H9 (cell line): ENCODE results near the gene CDH6. TPM values are rescaled to one million over a fixed set of nuclear protein-coding genes. Genes with fewer than 3 reads are reported as not detected.

ENCODE experiments used
- DNase-seq: peaks from one replicate; pipeline ENCODE4 v3.0.0-alpha.2; 2017
- H2AFZ ChIP-seq: one replicate; pipeline ENCODE4 v1.6.1; 2013; ENCODE audit warnings: mild to moderate bottlenecking, low read length, control low read depth, moderate library complexity
- H2AK5ac ChIP-seq: 2 replicates; pipeline ENCODE4 v1.6.1; 2013; ENCODE audit warnings: low read length, control low read depth, mixed read lengths; ENCODE audit not compliant: insufficient read length
- H2BK120ac ChIP-seq: one replicate; pipeline ENCODE4 v1.6.1; 2013; ENCODE audit warnings: low read depth, mild to moderate bottlenecking, low read length, control low read depth, inconsistent platforms; ENCODE audit not compliant: poor library complexity, severe bottlenecking
- H2BK12ac ChIP-seq: 2 replicates; pipeline ENCODE4 v1.6.1; 2013; ENCODE audit warnings: low read length, control low read depth, mixed read lengths, low read depth; ENCODE audit not compliant: insufficient read length
- H2BK15ac ChIP-seq: 2 replicates; pipeline ENCODE4 v1.6.1; 2013; ENCODE audit warnings: low read depth, low read length, control low read depth
- H2BK20ac ChIP-seq: one replicate; pipeline ENCODE4 v1.6.1; 2013; ENCODE audit warnings: low read depth, mild to moderate bottlenecking, low read length, control low read depth, inconsistent platforms; ENCODE audit not compliant: poor library complexity, severe bottlenecking
- H2BK5ac ChIP-seq: 2 replicates; pipeline ENCODE4 v1.6.1; 2013; ENCODE audit warnings: low read length, control low read depth, mixed read lengths; ENCODE audit not compliant: insufficient read length
- H3K14ac ChIP-seq: 2 replicates; pipeline ENCODE4 v1.6.1; 2013; ENCODE audit warnings: low read length, control low read depth; ENCODE audit not compliant: insufficient read depth
- H3K18ac ChIP-seq: 2 replicates; pipeline ENCODE4 v1.6.1; 2013; ENCODE audit warnings: low read depth, mild to moderate bottlenecking, mixed read lengths, low read length, control low read depth; ENCODE audit not compliant: insufficient read length
- H3K23ac ChIP-seq: 2 replicates; pipeline ENCODE4 v1.6.1; 2013; ENCODE audit warnings: low read length, control low read depth, mixed read lengths, low read depth; ENCODE audit not compliant: insufficient read length
- H3K23me2 ChIP-seq: 2 replicates; pipeline ENCODE4 v1.6.1; 2013; ENCODE audit warnings: low read depth, mild to moderate bottlenecking, mixed read lengths, low read length, control low read depth; ENCODE audit not compliant: insufficient read length, poor library complexity, severe bottlenecking
- H3K27ac ChIP-seq: 2 replicates; pipeline ENCODE4 v1.5.1; 2013; ENCODE audit warnings: low read length, control low read depth, mixed read lengths, low read depth; ENCODE audit not compliant: insufficient read length
- H3K27me3 ChIP-seq: 2 replicates; pipeline ENCODE4 v1.6.1; 2013; ENCODE audit warnings: low read length, control low read depth, inconsistent platforms; ENCODE audit not compliant: insufficient read depth
- H3K4ac ChIP-seq: 2 replicates; pipeline ENCODE4 v1.6.1; 2013; ENCODE audit warnings: low read depth, mild to moderate bottlenecking, control low read depth, inconsistent platforms, low read length, moderate library complexity
- H3K4me1 ChIP-seq: 2 replicates; pipeline ENCODE4 v1.6.1; 2013; ENCODE audit warnings: low read length, control low read depth, inconsistent platforms; ENCODE audit not compliant: insufficient read depth
- H3K4me2 ChIP-seq: 2 replicates; pipeline ENCODE4 v1.6.1; 2013; ENCODE audit warnings: low read length, control low read depth, mixed read lengths; ENCODE audit not compliant: insufficient read length, insufficient read depth
- H3K56ac ChIP-seq: 2 replicates; pipeline ENCODE4 v1.6.1; 2013; ENCODE audit warnings: low read depth, mild to moderate bottlenecking, mixed read lengths, low read length, control low read depth; ENCODE audit not compliant: insufficient read length
- H3K79me1 ChIP-seq: 2 replicates; pipeline ENCODE4 v1.6.1; 2013; ENCODE audit warnings: low read depth, mild to moderate bottlenecking, moderate library complexity, low read length, control low read depth, inconsistent platforms; ENCODE audit not compliant: insufficient read depth, poor library complexity, severe bottlenecking
- H3K79me2 ChIP-seq: 2 replicates; pipeline ENCODE4 v1.6.1; 2013; ENCODE audit warnings: low read length, control low read depth, inconsistent platforms; ENCODE audit not compliant: insufficient read depth
- H3K9ac ChIP-seq: 2 replicates; pipeline ENCODE4 v1.6.1; 2013; ENCODE audit warnings: low read length, control low read depth, mixed read lengths; ENCODE audit not compliant: insufficient read length; ENCODE audit errors: extremely low read depth
- H3K9me3 ChIP-seq: one replicate; pipeline ENCODE4 v1.6.1; 2013; ENCODE audit warnings: low read depth, low read length, inconsistent platforms; ENCODE audit not compliant: control insufficient read depth
- H3T11ph ChIP-seq: one replicate; pipeline ENCODE4 v1.6.1; 2013; ENCODE audit warnings: mild to moderate bottlenecking, low read length, control low read depth, inconsistent platforms
- H4K20me1 ChIP-seq: one replicate; pipeline ENCODE4 v1.6.1; 2013; ENCODE audit not compliant: control insufficient read depth, insufficient read length, insufficient read depth
- H4K5ac ChIP-seq: 2 replicates; pipeline ENCODE4 v1.6.1; 2013; ENCODE audit warnings: low read depth, mild to moderate bottlenecking, mixed read lengths, low read length, control low read depth; ENCODE audit not compliant: insufficient read length
- H4K8ac ChIP-seq: replicated peaks from 2 replicates; pipeline ENCODE4 v1.6.1; 2013; ENCODE audit warnings: low read length, control low read depth, mixed read lengths, low read depth; ENCODE audit not compliant: insufficient read length
- H4K91ac ChIP-seq: 2 replicates; pipeline ENCODE4 v1.6.1; 2013; ENCODE audit warnings: low read depth, mild to moderate bottlenecking, moderate library complexity, mixed read lengths, low read length, control low read depth; ENCODE audit not compliant: insufficient read length
- H3K27ac Mint-ChIP-seq, 3 experiments: 2 replicates in 2 of 3; 3 replicates in 1 of 3; pipeline ENCODE4 v1.8.0; 2020 to 2021; ENCODE audit warnings: mixed read lengths in 3 of 3, mild to moderate bottlenecking in 1 of 3, moderate library complexity in 1 of 3
- H3K27me3 Mint-ChIP-seq: 2 replicates; pipeline ENCODE4 v1.8.0; 2021; ENCODE audit warnings: low read depth, mild to moderate bottlenecking, moderate library complexity, mixed read lengths
- H3K36me3 Mint-ChIP-seq, 3 experiments: 2 replicates in 2 of 3; 3 replicates in 1 of 3; pipeline ENCODE4 v1.8.0; 2020 to 2021; ENCODE audit warnings: low read depth in 3 of 3, mixed read lengths in 3 of 3; ENCODE audit not compliant: insufficient read depth in 1 of 3
- H3K4me1 Mint-ChIP-seq, 2 experiments: 2 replicates each; pipeline ENCODE4 v1.8.0; 2020; ENCODE audit warnings: mixed read lengths in 2 of 2
- H3K4me3 Mint-ChIP-seq, 2 experiments: 2 replicates in 1 of 2; 3 replicates in 1 of 2; pipeline ENCODE4 v1.8.0; 2020 to 2021; ENCODE audit warnings: mild to moderate bottlenecking in 2 of 2, mixed read lengths in 2 of 2, moderate library complexity in 1 of 2
- H3K9me3 Mint-ChIP-seq, 2 experiments: 2 replicates in 1 of 2; 3 replicates in 1 of 2; pipeline ENCODE4 v1.8.0; 2020; ENCODE audit warnings: mild to moderate bottlenecking in 2 of 2, mixed read lengths in 2 of 2, moderate library complexity in 1 of 2
- WGBS: extraction: QIAGEN DNeasy Blood & Tissue Kit; methylation state at CpG from one replicate; pipeline ENCODE4 v1.1.7; 2013; ENCODE audit warnings: missing lambda C conversion rate, low lambda C conversion rate, mixed read lengths; ENCODE audit not compliant: insufficient read length; ENCODE audit errors: extremely low coverage; 5-methylcytosine and 5-hydroxymethylcytosine counted together
- total RNA-seq: library from RNA; stranded (reverse); gene quantifications from 2 replicates; pipeline ENCODE4 v1.2.1, GENCODE V29; 2021
- TF ChIP-seq, protein P1 (sequence below): fragments of 200-600 bp; sonication (generic); conservative IDR thresholded peaks from 3 replicates; pipeline ENCODE4 v1.8.0; 2021; ENCODE audit warnings: antibody characterized with exemption, mild to moderate bottlenecking

The CDH6 gene
- total RNA-seq, 1 experiment from 2014 or later, result 11.7 TPM

DNA sequence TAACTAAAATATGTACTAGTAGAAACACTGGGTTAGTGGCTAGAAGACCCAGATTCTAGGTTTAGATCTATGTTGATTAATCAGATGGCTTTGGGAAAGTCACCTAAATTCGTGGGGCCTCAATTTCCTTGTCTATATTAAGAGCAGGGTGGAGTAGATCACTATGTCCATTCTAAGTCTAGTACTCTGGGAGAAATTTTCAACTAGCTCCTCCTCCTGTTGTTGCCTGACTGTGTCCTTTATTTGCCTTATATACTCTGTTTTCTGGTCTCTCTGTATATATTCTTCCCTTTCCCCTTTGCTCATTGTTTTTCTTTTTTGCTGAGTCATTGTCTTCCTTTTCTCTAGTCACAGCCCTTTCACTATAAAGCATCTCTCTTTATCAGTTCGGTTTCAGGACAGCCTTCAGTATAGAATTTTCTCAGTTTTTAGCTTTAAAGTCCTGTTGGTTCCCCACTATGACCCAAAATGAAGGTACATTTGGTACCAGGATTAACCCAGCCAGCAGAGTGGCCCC, 44.5 kb upstream of the CDH6 start:
- no peak overlapping the region for H3K14ac ChIP-seq
- H3K9me3 ChIP-seq, result no peaks in the 10 kb centered on the region
- Mint-ChIP-seq H3K27me3 (no peaks in the 10 kb centered on the region; the same call in 1 of the 2 replicates), H3K4me1 (peaks cover 21 to 26% of the 10 kb centered on the region in 2 experiments), H3K9me3 (no peaks in the 10 kb centered on the region; a peak in 1 of 5 replicates), H3K36me3 (no peaks in the 10 kb centered on the region; a peak in 1 of 7 replicates), H3K27ac (no peak overlapping the region; a peak in 1 of 7 replicates), H3K4me3 (no peak overlapping the region)
- H3K79me2 ChIP-seq, result no peaks in the 10 kb centered on the region
- DNase-seq, result no peak
- H3K23me2 ChIP-seq, result no peaks in the 10 kb centered on the region
- H3K79me1 ChIP-seq, result no peaks in the 10 kb centered on the region
- H3K56ac ChIP-seq, result no peak overlapping the region
- no peak overlapping the region for H3T11ph ChIP-seq
- H3K18ac ChIP-seq, result no peak overlapping the region
- no peak overlapping the region for H2BK12ac ChIP-seq
- H4K5ac ChIP-seq, result no peak overlapping the region
- H2BK15ac ChIP-seq, result no peak overlapping the region
- no peak overlapping the region for H4K8ac ChIP-seq
- H3K9ac ChIP-seq, result no peak overlapping the region
- no peak overlapping the region for H2AFZ ChIP-seq
- no peak overlapping the region for H2AK5ac ChIP-seq
- no peak overlapping the region for H2BK5ac ChIP-seq
- no peak overlapping the region for H3K23ac ChIP-seq
- no CpG with 5 or more reads among the region's 2 CpGs for WGBS
- no peaks in the 10 kb centered on the region for H3K27me3 ChIP-seq
- H2BK20ac ChIP-seq, result no peak overlapping the region
- H3K4me1 ChIP-seq, result peaks cover 7% of the 10 kb centered on the region
- H2BK120ac ChIP-seq, result no peak overlapping the region
- no peak overlapping the region for H4K91ac ChIP-seq
- no peak overlapping the region for H3K27ac ChIP-seq
- H4K20me1 ChIP-seq, result no peaks in the 10 kb centered on the region
- no peak overlapping the region for H3K4me2 ChIP-seq
- TF ChIP-seq, protein P1, sequence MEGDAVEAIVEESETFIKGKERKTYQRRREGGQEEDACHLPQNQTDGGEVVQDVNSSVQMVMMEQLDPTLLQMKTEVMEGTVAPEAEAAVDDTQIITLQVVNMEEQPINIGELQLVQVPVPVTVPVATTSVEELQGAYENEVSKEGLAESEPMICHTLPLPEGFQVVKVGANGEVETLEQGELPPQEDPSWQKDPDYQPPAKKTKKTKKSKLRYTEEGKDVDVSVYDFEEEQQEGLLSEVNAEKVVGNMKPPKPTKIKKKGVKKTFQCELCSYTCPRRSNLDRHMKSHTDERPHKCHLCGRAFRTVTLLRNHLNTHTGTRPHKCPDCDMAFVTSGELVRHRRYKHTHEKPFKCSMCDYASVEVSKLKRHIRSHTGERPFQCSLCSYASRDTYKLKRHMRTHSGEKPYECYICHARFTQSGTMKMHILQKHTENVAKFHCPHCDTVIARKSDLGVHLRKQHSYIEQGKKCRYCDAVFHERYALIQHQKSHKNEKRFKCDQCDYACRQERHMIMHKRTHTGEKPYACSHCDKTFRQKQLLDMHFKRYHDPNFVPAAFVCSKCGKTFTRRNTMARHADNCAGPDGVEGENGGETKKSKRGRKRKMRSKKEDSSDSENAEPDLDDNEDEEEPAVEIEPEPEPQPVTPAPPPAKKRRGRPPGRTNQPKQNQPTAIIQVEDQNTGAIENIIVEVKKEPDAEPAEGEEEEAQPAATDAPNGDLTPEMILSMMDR, result no peak
- no peak overlapping the region for H3K4ac ChIP-seq
